Heart left ventricle (tissue), 16 donors: ENCODE results near the gene MYO5B. TPM values are rescaled to one million over a fixed set of nuclear protein-coding genes. Genes with fewer than 3 reads are reported as not detected.

Experiments used
- ATAC-seq, 4 donors: fragments of 200-7000 bp; cut with Tn5 transposase; one replicate each; pipeline ENCODE4 v1.9.1; 2020 to 2022; ENCODE audit warnings: moderate library complexity in 4 of 4, mild to moderate bottlenecking in 3 of 4, moderate number of reproducible peaks in 1 of 4
- DNase-seq, 5 donors: peaks; one replicate each; pipeline ENCODE4 v3.0.0-alpha.2; 2020
- H3K27ac ChIP-seq, 12 donors: fragments of 200-600 bp; sonication (generic) in 4 of 12; one replicate each; pipeline versions ENCODE4 v1.5.0 to v1.8.0; 2016 to 2022; ENCODE audit warnings: mild to moderate bottlenecking in 2 of 12
- H3K27me3 ChIP-seq, 9 donors: fragments of 200-600 bp; sonication (generic) in 2 of 9; one replicate each; pipeline versions ENCODE4 v1.5.1 to v1.8.0; 2016 to 2022; ENCODE audit warnings: mild to moderate bottlenecking in 3 of 9
- H3K36me3 ChIP-seq, 9 donors: fragments of 200-600 bp; sonication (generic) in 2 of 9; one replicate each; pipeline versions ENCODE4 v1.5.0 to v1.8.0; 2018 to 2022; ENCODE audit warnings: mild to moderate bottlenecking in 2 of 9
- H3K4me1 ChIP-seq, 12 donors: fragments of 200-600 bp; sonication (generic) in 4 of 12; one replicate each; pipeline versions ENCODE4 v1.5.0 to v1.8.0; 2016 to 2022; ENCODE audit warnings: mild to moderate bottlenecking in 3 of 12
- H3K4me3 ChIP-seq, 12 donors: fragments of 200-600 bp; sonication (generic) in 4 of 12; one replicate each; pipeline versions ENCODE4 v1.5.0 to v1.8.0; 2017 to 2022; ENCODE audit warnings: mild to moderate bottlenecking in 9 of 12, moderate library complexity in 4 of 12
- H3K9me3 ChIP-seq, 12 donors: fragments of 200-600 bp; sonication (generic) in 4 of 12; one replicate each; pipeline versions ENCODE4 v1.5.0 to v1.8.0; 2016 to 2022; ENCODE audit warnings: mild to moderate bottlenecking in 1 of 12
- POLR2A ChIP-seq, 2 donors: fragments of 450-650 bp; IDR thresholded peaks; one replicate each; pipeline ENCODE4 v1.6.1; 2017; ENCODE audit warnings: antibody characterized with exemption in 2 of 2, mild to moderate bottlenecking in 2 of 2, moderate library complexity in 2 of 2
- WGBS, 4 donors: extraction: QIAGEN DNeasy Blood & Tissue Kit in 2 of 4; methylation state at CpG; one replicate each; pipeline versions ENCODE4 v1.1.5 to v1.1.7; 2013 to 2018; 5-methylcytosine and 5-hydroxymethylcytosine counted together
- intact Hi-C, 10 donors: fragments of 100-400 bp; cut with DNase I; formaldehyde crosslinking; loops; one replicate each; pipeline versions ENCODE4 v1.11.1 to v1.14.2; 2022
- polyA plus RNA-seq, 2 donors: library from polyadenylated mRNA; stranded (reverse); fragments of 200-250 nt; gene quantifications; one replicate each; pipeline ENCODE4 v1.2.3, GENCODE V29; 2013
- total RNA-seq, 9 donors: library from RNA; depleted of rRNA in 2 of 9; stranded (reverse); fragments of >200 nt in 2 of 9; fragmentation: NEBNext Ultra II Directional in 3 of 9; extraction: Animal tissue kit (Norgen Biotek cat#: 25700) in 3 of 9; gene quantifications; one replicate each; pipeline versions ENCODE4 v1.1.0 to v1.2.4, GENCODE V29; 2016 to 2023
- TF ChIP-seq, protein P1 (sequence below), 12 donors: fragments of 200-600 bp; sonication (generic) in 4 of 12; IDR thresholded peaks; one replicate each; pipeline versions ENCODE4 v1.5.0 to v1.8.0; 2018 to 2022; ENCODE audit warnings: antibody characterized with exemption in 12 of 12, mild to moderate bottlenecking in 5 of 12
- donor health status: ischemic (EF 13 %, LVEDD 7.1; RV severe dilation, severe dysfunction).
- donor health status: healthy with polysubstance abuse.
- donor health status: DM: no; HTN: yes; CAD: no.
- donor health status: DM: no; HTN: no; CAD: no.
- donor health status: ischemic (EF 25% LVEDD 6.9; RV normal size, moderate dysfunction).
- donor health status: ischemic (EF 25% LVEDD 5.7; RV mildly dilated, moderate dysfunction).
- donor health status: healthy.
- donor health status: DM: yes; HTN: yes; CAD: no.
- donor health status: ischemic (EF 35%, LVEDD 5.7; RV mildly dilated, moderate dysfunction).
- donor health status: nonischemic (EF 11% LVEDD 7.7; RV severe dilation, severe dysfunction).
- donor health status: DM: yes; HTN: yes; CAD: no.
- donor health status: PGD.
- donor health status: ischemic (EF 29% LVEDD 5.4; RV normal size, mild dysfunction).
- donor health status: nonischemic (EF 23%, LVEDD 6.1; RV moderate dilation, normal function).

Gene MYO5B
- total and polyA plus RNA-seq, 11 donors: 0.51 to 5.9 (median 1.4) TPM

DNA sequence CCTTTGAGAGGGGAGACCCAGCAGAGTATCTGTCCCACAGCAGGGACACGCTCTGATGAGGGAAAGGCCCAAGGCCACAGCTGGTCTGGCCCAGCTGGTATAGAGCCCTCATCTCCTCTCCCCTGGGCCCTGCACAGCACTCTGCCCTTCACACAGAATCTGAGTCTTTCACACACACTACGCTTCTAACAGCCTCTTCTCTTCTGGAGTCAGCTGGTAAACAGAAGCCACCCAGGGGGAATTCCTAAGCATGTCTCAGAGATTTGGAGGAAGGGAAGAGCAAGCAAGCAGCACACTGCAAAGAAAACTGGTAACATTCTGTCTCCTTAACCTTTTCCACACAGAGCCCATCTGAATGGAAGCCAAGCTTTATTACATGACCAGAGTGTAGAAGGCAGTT is 260.5 kb downstream of the MYO5B start:
- no peak for DNase-seq
- H3K9me3 ChIP-seq: no peaks in the 10 kb centered on the region
- WGBS, 4 donors: 77 to 92% (median 85%) methylated on average over 2 of the region's 2 CpGs
- no peaks in the 10 kb centered on the region for H3K36me3 ChIP-seq
- no peak overlapping the region for H3K27ac ChIP-seq
- TF ChIP-seq POLR2A (IDR thresholded peaks at IDR 0.05): no peak
- TF ChIP-seq, protein P1, sequence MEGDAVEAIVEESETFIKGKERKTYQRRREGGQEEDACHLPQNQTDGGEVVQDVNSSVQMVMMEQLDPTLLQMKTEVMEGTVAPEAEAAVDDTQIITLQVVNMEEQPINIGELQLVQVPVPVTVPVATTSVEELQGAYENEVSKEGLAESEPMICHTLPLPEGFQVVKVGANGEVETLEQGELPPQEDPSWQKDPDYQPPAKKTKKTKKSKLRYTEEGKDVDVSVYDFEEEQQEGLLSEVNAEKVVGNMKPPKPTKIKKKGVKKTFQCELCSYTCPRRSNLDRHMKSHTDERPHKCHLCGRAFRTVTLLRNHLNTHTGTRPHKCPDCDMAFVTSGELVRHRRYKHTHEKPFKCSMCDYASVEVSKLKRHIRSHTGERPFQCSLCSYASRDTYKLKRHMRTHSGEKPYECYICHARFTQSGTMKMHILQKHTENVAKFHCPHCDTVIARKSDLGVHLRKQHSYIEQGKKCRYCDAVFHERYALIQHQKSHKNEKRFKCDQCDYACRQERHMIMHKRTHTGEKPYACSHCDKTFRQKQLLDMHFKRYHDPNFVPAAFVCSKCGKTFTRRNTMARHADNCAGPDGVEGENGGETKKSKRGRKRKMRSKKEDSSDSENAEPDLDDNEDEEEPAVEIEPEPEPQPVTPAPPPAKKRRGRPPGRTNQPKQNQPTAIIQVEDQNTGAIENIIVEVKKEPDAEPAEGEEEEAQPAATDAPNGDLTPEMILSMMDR (IDR thresholded peaks at IDR 0.05): no peak
- peaks cover 0 to 12% (median 0%) of the 10 kb centered on the region in 12 donors for H3K4me1 ChIP-seq
- intact Hi-C loops: no loop called here
- ATAC-seq: no peak
- no peaks in the 10 kb centered on the region for H3K27me3 ChIP-seq
- no peak overlapping the region for H3K4me3 ChIP-seq

DNA sequence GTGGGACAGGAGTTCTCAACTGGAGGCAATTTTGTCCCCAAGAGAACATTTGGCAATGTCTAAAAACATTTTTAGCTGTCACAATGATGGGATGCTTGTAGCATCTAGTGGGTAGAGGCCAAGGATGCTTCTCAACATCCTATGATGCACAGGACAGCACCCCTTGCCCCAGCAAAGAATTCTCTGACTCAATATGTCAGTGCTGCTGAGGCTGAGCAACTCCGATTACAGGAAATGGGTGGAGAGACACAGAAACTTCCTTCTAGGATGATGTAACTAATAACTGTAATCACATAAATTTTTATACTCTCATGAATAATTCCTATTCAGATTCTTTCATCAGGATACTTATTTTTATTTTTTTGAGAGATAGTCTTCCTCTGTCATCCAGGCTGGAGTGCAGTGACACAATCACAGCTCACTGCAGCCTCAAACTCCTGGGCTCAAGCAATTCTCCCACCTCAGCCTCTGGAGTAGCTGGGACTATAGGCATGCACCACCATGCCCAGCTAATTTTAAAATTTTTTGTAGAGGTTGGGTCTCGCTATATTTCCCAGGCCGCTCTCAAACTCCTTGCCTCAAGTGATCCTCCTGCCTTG is 261.3 kb downstream of the MYO5B start:
- DNase-seq: no peak
- peaks cover 0 to 12% (median 0%) of the 10 kb centered on the region in 12 donors for H3K4me1 ChIP-seq
- ATAC-seq: peak in 2 of 4 donors; percentile 34 to 50
- intact Hi-C loops: no loop called here
- no peak for TF ChIP-seq POLR2A (IDR thresholded peaks at IDR 0.05)
- TF ChIP-seq, protein P1 (IDR thresholded peaks at IDR 0.05): no peak
- H3K27ac ChIP-seq: no peak overlapping the region
- H3K4me3 ChIP-seq: no peak overlapping the region
- no peaks in the 10 kb centered on the region for H3K36me3 ChIP-seq
- no peaks in the 10 kb centered on the region for H3K27me3 ChIP-seq
- WGBS, 4 donors: 74 to 80% (median 78%) methylated on average over 3 of the region's 3 CpGs
- no peaks in the 10 kb centered on the region for H3K9me3 ChIP-seq

DNA sequence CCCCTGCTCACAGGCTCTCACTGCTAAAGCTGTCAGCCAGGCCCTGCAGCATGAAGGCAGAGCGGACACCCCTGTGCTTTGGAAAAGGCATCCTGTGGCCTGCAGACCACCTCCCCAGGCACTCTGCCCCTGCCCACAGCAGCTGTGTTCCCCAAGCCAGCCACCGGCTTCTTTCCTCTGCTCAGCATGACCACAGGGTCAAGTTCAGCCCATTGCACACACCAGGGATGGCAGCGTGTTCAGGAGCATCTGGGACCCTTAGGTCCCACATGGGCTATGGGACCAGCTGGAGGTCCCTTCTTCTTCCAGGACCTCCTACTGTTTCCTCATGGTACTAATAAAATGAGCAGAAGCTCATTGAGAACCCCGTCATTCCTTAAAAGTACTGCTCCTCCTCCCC is 263.2 kb downstream of the MYO5B start:
- no peak overlapping the region for H3K4me3 ChIP-seq
- H3K27ac ChIP-seq: no peak overlapping the region
- no peaks in the 10 kb centered on the region for H3K36me3 ChIP-seq
- DNase-seq (no peak), ATAC-seq (no peak)
- TF ChIP-seq, protein P1 (IDR thresholded peaks at IDR 0.05): no peak
- no peak for TF ChIP-seq POLR2A (IDR thresholded peaks at IDR 0.05)
- H3K27me3 ChIP-seq: no peaks in the 10 kb centered on the region
- intact Hi-C loops: no loop called here
- H3K9me3 ChIP-seq: no peaks in the 10 kb centered on the region
- H3K4me1 ChIP-seq: peaks cover 0 to 12% (median 0%) of the 10 kb centered on the region in 12 donors
- 89 to 92% (median 90%) methylated on average over 3 to 4 of the region's 4 CpGs for WGBS, 4 donors

DNA sequence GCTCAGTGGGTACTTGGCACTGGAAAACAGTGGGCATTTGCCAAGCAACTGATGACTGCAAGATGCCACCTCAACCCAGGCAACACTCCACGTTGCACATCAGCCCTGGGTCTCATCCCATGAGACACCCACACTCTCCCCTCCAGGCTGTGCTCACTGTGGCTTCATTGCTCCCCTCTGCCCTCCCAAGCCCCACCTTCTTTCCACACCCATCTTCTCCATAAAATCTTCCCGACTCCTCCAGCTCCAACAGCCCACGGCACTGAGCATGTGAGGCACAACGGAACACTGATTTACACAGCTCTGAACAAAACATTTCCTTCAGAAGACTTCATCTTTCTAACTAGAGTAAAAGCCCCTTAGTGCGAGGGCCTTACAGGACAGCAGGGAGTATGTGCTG is 263.8 kb downstream of the MYO5B start:
- H3K4me3 ChIP-seq: no peak overlapping the region
- WGBS, 4 donors: 61 to 72% (median 70%) methylated on average over 5 of the region's 5 CpGs
- no peak for TF ChIP-seq POLR2A (IDR thresholded peaks at IDR 0.05)
- TF ChIP-seq, protein P1 (IDR thresholded peaks at IDR 0.05): no peak
- H3K4me1 ChIP-seq: peaks cover 0 to 12% (median 0%) of the 10 kb centered on the region in 12 donors
- intact Hi-C loops: no loop called here
- no peaks in the 10 kb centered on the region for H3K36me3 ChIP-seq
- no peak overlapping the region for H3K27ac ChIP-seq
- DNase-seq (no peak), ATAC-seq (no peak)
- no peaks in the 10 kb centered on the region for H3K9me3 ChIP-seq
- H3K27me3 ChIP-seq: no peaks in the 10 kb centered on the region
